ENCODE measurements around the gene FARS2.
"Not testable (repeated sequence)": the region's sequence is repeated elsewhere in the genome, so short reads cannot be mapped to it uniquely, and the experiment has no call there.

- not testable (repeated sequence) for TF ChIP-seq CTCF, POLR2A, POLR2AphosphoS5, EP300 (IDR thresholded peaks at IDR 0.05)
Measured at GRCh38 chr6:5789426-5789825, 528.1 kb downstream of the FARS2 start.
